IPS DF 6.9 (cell line): Measurements from ENCODE around the gene CACNA1F.

ENCODE experiments used
- DNase-seq: peaks from one replicate; pipeline ENCODE4 v3.0.0-alpha.2; 2013; ENCODE audit warnings: low read depth, low spot score
- H3K27ac ChIP-seq: one replicate; pipeline ENCODE4 v1.5.1; 2013; ENCODE audit warnings: low read length, control low read depth
- H3K27me3 ChIP-seq: 2 replicates; pipeline ENCODE4 v1.6.1; 2013; ENCODE audit warnings: mild to moderate bottlenecking, low read length; ENCODE audit not compliant: control insufficient read depth, insufficient read depth
- H3K36me3 ChIP-seq: 2 replicates; pipeline ENCODE4 v1.6.1; 2013; ENCODE audit warnings: low read length; ENCODE audit not compliant: control insufficient read depth, insufficient read depth
- H3K4me1 ChIP-seq: 2 replicates; pipeline ENCODE4 v1.6.1; 2013; ENCODE audit warnings: low read length; ENCODE audit not compliant: control insufficient read depth, insufficient read depth
- H3K4me3 ChIP-seq: 2 replicates; pipeline ENCODE4 v1.5.1; 2013; ENCODE audit warnings: mild to moderate bottlenecking, low read length
- H3K9me3 ChIP-seq: 2 replicates; pipeline ENCODE4 v1.6.1; 2013; ENCODE audit warnings: low read length, inconsistent platforms; ENCODE audit not compliant: control insufficient read depth, insufficient read depth
- WGBS: extraction: QIAGEN DNeasy Blood & Tissue Kit; methylation state at CpG from one replicate; pipeline ENCODE4 v1.1.7; 2013; ENCODE audit warnings: mixed read lengths, missing lambda C conversion rate; ENCODE audit not compliant: insufficient read length, insufficient coverage; 5-methylcytosine and 5-hydroxymethylcytosine counted together

Gene CACNA1F

DNA sequence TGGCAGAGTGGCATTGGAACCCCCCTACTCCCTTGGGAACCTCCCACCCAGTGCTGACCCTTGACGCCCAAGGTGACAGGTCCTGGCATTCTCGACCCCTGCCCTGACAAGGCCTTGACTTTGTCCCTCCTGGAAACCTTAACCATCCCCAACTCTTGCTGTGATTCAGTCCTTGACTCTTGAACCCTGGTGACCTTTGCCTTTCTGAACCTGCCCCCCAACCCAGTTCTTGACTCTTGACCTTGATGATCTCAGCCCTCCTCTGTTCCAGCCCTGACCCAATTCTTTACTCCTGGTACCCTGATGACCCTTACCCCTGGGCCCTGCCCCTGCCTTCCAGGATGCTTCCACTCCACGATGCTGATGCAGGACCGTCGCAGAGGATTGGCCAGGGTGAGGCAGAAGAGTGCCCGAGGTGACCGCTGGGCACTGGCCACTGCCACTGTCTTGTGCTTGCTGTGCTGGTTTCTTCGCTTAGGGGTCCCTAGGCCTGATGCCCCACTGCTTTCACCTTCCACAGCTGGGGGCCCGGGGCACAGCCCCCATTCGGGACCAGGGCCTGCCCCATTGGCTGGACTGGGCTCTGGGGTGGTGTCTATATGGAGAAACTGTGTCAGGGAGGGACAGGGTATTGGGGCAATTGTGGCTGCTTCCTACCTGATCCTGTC lies 1.7 kb downstream of the CACNA1F start:
- no CpG with 5 or more reads among the region's 10 CpGs for WGBS
- H3K4me3 ChIP-seq = no peak overlapping the region

DNA sequence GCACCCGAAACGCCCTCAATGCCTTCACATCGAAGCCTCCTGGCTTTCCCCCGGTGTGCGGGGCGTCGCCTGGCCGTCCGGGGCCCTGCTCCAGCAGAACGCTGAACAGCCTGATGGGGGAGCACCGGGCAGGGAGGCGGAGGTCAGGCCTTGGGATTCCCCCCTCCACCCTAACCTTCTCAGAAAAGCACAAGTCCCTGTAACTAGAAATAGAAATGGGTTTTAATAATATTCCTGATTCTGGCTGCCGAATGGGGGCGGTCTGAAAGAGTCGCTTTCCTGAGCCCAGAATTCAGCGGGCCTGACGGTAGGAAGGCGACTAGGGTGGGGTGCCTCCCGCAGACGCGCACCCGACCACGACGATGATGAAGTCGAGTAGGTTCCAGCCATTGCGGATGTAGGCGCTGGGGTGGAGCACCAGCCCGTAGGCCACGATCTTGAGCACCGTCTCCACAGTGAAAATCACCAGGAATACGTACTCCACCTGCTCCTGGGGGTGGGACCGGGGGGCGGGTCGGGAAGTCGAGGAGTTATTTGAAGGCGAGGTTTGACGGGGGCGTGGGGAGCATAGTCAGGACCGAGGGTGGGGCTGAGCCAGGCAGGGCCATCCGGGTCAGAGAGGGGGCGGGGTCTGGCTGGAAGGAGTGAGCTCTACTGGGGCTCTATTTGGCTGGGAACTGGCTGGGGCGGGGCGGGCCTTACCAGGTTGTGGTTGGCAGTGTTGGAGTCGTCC lies 2.5 kb downstream of the CACNA1F start:
- H3K36me3 ChIP-seq = no peaks in the 10 kb centered on the region
- H3K27me3 ChIP-seq = no peaks in the 10 kb centered on the region
- peak overlapping the region; percentile 51; the same call in 1 of the 2 replicates for H3K4me3 ChIP-seq
- H3K9me3 ChIP-seq = no peaks in the 10 kb centered on the region
- no CpG with 5 or more reads among the region's 44 CpGs for WGBS
- H3K4me1 ChIP-seq = 0 out of 2 replicates have a peak, but pooled peaks cover 4% of the 10 kb centered on the region
- DNase-seq = no peak
- no peak overlapping the region for H3K27ac ChIP-seq

More for the DNA sequence above, 1.7 kb downstream of the CACNA1F start:
- Histone ChIP-seq H3K4me1 (0 out of 2 replicates have a peak, but pooled peaks cover 4% of the 10 kb centered on the region), H3K27ac (no peak overlapping the region), H3K9me3 (no peaks in the 10 kb centered on the region), H3K27me3 (no peaks in the 10 kb centered on the region), H3K36me3 (no peaks in the 10 kb centered on the region)
- no peak for DNase-seq

DNA sequence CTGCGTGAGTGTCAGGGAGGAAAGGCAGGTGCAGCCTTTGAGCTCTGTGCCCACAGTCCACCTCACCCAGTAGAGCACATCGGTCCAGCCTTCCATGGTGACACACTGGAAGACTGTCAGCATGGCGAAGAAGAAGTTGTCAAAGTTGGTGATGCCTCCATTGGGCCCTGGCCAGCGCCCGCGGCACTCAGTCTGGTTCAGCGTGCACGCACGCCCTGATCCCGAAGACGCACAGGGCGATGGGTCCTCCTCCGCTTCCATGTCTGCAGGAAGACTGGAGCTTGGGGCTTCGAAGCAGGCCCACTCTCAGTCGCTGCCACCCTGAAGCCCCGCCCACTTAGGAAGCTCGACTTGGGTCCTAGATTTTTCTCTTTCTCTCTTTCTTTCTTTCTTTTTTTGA lies 5.0 kb downstream of the CACNA1F start:
- WGBS = no CpG with 5 or more reads among the region's 17 CpGs
- Histone ChIP-seq H3K4me3 (no peak overlapping the region), H3K27me3 (no peaks in the 10 kb centered on the region), H3K9me3 (no peaks in the 10 kb centered on the region), H3K4me1 (0 out of 2 replicates have a peak, but pooled peaks cover 4% of the 10 kb centered on the region), H3K36me3 (no peaks in the 10 kb centered on the region), H3K27ac (no peak overlapping the region)
- DNase-seq = no peak

DNA sequence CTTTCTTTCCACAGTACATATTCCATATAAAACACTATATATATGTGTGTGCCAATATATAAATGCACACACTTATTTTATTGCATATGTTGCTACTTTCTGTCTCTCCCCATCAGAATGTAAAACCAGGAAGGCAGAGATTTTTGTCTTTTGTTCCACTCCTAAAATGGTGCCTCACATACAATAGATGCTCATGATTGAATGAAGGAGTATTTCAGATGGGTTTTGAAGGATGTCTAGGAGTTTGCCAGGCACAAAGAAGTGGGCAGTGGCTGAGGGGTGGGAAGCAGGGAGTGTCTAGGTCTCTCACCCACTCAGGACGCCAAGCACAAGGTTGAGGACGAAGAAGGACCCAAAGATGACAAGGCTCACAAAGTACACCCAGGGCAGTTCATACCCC lies 5.4 kb downstream of the CACNA1F start:
- H3K9me3 ChIP-seq = no peaks in the 10 kb centered on the region
- WGBS = no CpG with 5 or more reads among the region's 2 CpGs
- H3K4me3 ChIP-seq = no peak overlapping the region
- 0 out of 2 replicates have a peak, but pooled peaks cover 4% of the 10 kb centered on the region for H3K4me1 ChIP-seq
- no peaks in the 10 kb centered on the region for H3K27me3 ChIP-seq
- no peak for DNase-seq
- H3K36me3 ChIP-seq = no peaks in the 10 kb centered on the region
- H3K27ac ChIP-seq = no peak overlapping the region

DNA sequence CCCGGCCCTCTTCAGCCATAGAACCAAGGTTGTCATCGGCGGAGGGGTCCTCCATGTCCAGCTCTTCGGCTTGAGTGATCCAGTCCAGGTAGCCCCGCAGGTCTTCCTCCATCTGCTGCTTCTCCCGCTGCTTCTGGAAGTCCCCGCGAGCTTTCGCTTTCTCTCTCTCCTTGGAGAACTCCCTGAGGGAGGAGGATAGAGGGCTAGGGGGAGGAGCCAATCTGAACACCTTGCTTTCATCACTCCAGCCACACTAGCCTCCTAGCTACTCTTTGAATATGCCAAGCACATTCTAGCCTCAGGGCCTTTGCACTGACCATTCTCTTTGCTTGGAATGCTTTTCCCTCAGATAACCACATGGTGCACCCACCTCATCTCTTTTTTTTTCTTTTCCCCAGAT lies 6.2 kb downstream of the CACNA1F start:
- Histone ChIP-seq H3K9me3 (no peaks in the 10 kb centered on the region), H3K4me3 (no peak overlapping the region), H3K36me3 (no peaks in the 10 kb centered on the region), H3K4me1 (0 out of 2 replicates have a peak, but pooled peaks cover 4% of the 10 kb centered on the region), H3K27me3 (no peaks in the 10 kb centered on the region), H3K27ac (no peak overlapping the region)
- no CpG with 5 or more reads among the region's 9 CpGs for WGBS
- DNase-seq = no peak

DNA sequence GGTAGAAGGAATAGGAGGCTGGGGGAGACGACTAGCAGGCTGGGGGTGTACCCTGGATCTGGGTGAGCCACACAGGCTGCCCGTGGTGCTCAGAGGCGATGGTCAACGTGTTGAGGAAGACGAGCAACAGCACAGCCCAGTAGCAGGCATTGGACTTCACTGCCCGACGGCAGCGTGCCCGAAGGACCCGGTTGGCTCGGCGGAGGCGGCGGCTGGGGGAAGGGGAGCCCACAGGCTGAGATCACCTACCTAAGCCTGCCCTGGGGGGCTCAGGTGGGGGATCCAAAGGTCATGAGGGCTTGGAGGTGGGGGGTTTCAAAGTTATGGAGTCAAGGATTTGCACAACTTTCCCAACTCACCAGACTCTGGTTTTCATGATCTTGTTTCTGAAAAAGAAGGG lies 7.3 kb downstream of the CACNA1F start:
- Histone ChIP-seq H3K27ac (no peak overlapping the region), H3K4me3 (no peak overlapping the region), H3K4me1 (0 out of 2 replicates have a peak, but pooled peaks cover 4% of the 10 kb centered on the region), H3K9me3 (no peaks in the 10 kb centered on the region), H3K27me3 (no peaks in the 10 kb centered on the region), H3K36me3 (no peaks in the 10 kb centered on the region)
- no peak for DNase-seq
- WGBS = no CpG with 5 or more reads among the region's 14 CpGs

DNA sequence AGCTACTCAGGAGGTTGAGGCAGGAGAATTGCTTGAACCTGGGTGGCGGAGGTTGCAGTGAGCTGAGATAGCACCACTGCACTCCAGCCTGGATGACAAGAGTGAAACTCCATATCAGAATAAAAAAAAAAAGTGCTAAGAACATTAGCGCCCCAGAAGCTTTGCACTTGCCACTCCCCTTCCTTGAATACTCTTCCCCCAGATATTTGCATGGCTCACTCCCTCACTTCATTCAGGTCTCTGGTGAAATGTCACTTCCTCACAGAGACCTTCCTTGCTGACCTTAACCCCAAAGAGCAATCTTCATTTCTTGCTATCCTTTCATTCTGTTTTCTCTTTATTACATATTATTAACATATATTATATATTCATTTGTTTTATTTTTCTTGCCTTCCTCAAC lies 11.3 kb downstream of the CACNA1F start:
- H3K4me1 ChIP-seq = no peaks in the 10 kb centered on the region
- H3K27ac ChIP-seq = no peak overlapping the region
- H3K9me3 ChIP-seq = no peaks in the 10 kb centered on the region
- H3K36me3 ChIP-seq = no peaks in the 10 kb centered on the region
- H3K4me3 ChIP-seq = no peak overlapping the region
- WGBS = no CpG with 5 or more reads among the region's 2 CpGs
- DNase-seq = no peak
- no peaks in the 10 kb centered on the region for H3K27me3 ChIP-seq

DNA sequence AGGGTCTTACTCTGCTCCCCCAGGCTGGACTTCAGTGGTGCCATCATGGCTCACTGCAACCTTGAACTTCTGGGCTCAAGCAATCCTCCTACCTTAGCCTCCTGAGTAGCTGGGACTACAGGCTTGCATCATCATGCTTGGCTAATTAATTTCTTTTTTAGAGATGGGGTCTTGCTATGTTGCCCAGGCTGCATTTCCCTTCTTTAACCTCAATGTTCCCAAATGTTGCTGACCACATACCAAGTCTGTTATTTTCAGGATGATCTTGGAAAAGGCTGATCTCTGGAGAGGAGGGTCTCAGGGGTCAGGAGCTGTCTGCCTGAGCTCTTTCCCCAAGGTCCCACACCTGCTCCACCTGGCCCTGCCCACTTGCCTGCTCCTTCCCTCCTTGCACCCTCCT lies 13.0 kb downstream of the CACNA1F start:
- no peaks in the 10 kb centered on the region for H3K36me3 ChIP-seq
- H3K27ac ChIP-seq = no peak overlapping the region
- H3K4me1 ChIP-seq = no peaks in the 10 kb centered on the region
- no peak for DNase-seq
- no peaks in the 10 kb centered on the region for H3K9me3 ChIP-seq
- no peak overlapping the region for H3K4me3 ChIP-seq
- H3K27me3 ChIP-seq = no peaks in the 10 kb centered on the region

DNA sequence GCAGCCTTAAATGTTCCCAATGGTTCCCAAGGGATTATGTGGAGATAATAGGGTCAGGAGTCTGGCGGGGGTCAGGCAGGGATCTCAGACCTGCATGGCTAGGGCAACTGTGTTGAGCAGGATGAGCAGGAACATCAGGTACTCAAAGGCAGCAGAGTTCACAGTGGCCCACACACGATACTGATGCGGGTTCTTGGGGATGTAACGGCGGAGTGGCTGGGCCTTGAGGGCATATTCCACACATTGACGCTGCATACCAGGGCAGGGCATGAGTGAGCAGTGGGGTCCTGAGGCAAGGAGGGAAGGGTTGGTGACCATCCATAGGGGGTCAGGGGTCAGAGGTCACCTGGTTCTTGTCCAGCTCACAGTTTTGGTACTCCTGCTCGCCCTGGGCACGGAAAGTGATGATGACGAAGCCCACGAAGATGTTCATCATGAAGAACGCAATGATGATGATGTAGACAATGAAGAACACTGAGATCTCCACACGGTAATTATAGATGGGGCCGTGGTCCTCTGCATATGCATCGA lies 18.1 kb downstream of the CACNA1F start:
- no peak overlapping the region for H3K4me3 ChIP-seq
- no peaks in the 10 kb centered on the region for H3K27me3 ChIP-seq
- no peaks in the 10 kb centered on the region for H3K9me3 ChIP-seq
- H3K27ac ChIP-seq = no peak overlapping the region
- no peak for DNase-seq
- H3K36me3 ChIP-seq = no peaks in the 10 kb centered on the region
- WGBS = no CpG with 5 or more reads among the region's 14 CpGs
- H3K4me1 ChIP-seq = no peaks in the 10 kb centered on the region

DNA sequence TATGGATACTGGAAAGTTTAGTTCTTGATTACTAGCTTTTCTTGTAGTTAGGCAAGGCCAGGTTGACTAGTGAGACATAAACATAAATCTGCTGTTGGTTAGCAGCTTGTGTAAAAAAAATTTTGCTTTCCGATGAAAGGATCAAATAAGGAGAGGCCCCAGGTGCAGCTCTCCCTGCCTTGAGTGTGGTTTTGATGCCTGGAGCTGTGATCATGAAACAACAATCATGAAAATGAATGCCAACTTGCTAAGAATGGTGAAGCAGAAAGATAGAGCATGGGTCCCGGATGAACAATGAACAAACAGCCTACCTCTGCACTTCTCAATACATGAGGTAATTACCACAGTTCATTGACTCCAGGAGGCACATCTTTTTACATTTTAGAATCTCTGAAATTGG lies 18.7 kb downstream of the CACNA1F start:
- H3K36me3 ChIP-seq = no peaks in the 10 kb centered on the region
- no peak overlapping the region for H3K4me3 ChIP-seq
- no peak for DNase-seq
- WGBS = no CpG with 5 or more reads among the region's 2 CpGs
- H3K9me3 ChIP-seq = no peaks in the 10 kb centered on the region
- no peaks in the 10 kb centered on the region for H3K4me1 ChIP-seq
- no peak overlapping the region for H3K27ac ChIP-seq
- H3K27me3 ChIP-seq = no peaks in the 10 kb centered on the region
